GM12891 (cell line): ENCODE measurements around the gene RMDN2. TPM values are rescaled to one million over a fixed set of nuclear protein-coding genes. Genes with fewer than 3 reads are reported as not detected.

Experiments
- DNase-seq: peaks from one replicate; pipeline ENCODE4 v3.0.0; 2011; ENCODE audit warnings: low spot score; ENCODE audit not compliant: insufficient read length
- FAIRE-seq: peaks from 2 replicates; lab custom pipeline; 2011; peaks lifted over from hg19 to GRCh38; lab: Jason Lieb, UNC
- PAX5 ChIP-seq: IDR thresholded peaks from 2 replicates; pipeline ENCODE4 v1.6.1; 2011; ENCODE audit warnings: low read length, moderate library complexity, mild to moderate bottlenecking; ENCODE audit not compliant: insufficient read depth, severe bottlenecking
- POLR2A ChIP-seq: IDR thresholded peaks from 2 replicates; pipeline ENCODE4 v1.6.1; 2011; ENCODE audit warnings: low read depth, low read length, control low read depth
- POLR2AphosphoS5 ChIP-seq: IDR thresholded peaks from 2 replicates; pipeline ENCODE4 v1.6.1; 2011; ENCODE audit warnings: low read depth, low read length, control low read depth
- POU2F2 ChIP-seq: IDR thresholded peaks from 2 replicates; pipeline ENCODE4 v1.6.1; 2011; ENCODE audit warnings: low read depth, mild to moderate bottlenecking, control low read depth, low read length, moderate library complexity
- SPI1 ChIP-seq: IDR thresholded peaks from 2 replicates; pipeline ENCODE4 v1.6.1; 2011; ENCODE audit warnings: low read depth, low read length, control low read depth
- TAF1 ChIP-seq: IDR thresholded peaks from 2 replicates; pipeline ENCODE4 v1.6.1; 2011; ENCODE audit warnings: low read depth, low read length, control low read depth
- polyA plus RNA-seq: library from polyadenylated mRNA; unstranded; fragments of >200 nt; gene quantifications from one replicate; pipeline ENCODE4 v1.2.1, GENCODE V29; 2012; ENCODE audit warnings: low read depth, missing spikeins, inconsistent platforms; ENCODE audit not compliant: missing spikeins

Gene RMDN2, protein sequence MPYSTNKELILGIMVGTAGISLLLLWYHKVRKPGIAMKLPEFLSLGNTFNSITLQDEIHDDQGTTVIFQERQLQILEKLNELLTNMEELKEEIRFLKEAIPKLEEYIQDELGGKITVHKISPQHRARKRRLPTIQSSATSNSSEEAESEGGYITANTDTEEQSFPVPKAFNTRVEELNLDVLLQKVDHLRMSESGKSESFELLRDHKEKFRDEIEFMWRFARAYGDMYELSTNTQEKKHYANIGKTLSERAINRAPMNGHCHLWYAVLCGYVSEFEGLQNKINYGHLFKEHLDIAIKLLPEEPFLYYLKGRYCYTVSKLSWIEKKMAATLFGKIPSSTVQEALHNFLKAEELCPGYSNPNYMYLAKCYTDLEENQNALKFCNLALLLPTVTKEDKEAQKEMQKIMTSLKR
- 10.3 TPM for polyA plus RNA-seq

DNA sequence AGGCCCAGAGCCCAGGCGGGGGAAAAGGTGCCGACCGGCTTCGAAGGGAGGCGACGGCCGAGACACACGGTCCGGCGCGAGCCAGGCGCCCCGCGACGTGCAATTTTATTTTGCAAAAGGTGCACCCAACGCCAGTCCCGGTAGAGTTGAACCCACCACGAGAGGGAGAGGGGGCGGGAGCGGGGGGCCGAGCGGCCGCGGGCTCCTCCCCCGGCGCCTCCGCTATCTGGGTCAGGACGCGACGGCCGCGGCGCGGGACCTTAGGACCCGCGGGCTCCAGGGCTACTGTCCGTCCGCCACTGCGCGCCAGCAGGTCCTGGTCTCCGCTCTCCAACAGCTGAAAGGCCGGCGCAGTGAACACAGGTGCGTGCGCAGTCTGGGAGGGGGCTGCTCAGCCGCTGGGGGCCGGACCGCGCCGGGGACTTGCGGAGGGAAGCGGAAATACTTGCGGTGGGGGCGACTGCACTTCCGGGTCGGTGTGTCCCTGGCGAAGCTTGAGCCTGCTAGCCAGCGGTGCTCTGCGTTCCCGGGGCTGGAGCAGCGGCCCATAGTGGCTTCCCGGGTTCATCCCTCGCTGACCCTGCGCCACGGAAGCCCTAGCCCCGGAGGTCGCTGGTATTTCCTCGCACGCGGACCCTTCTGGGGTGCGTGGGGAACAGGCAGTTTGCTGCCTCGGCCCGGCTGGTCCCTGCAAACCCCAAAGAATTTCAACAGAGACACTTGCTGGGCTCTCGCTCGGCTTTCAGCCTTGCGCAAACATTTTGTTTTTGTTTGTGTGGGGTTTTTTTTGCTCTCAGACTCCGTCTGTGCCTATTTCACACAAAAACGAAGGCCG, at the start of gene RMDN2:
Gene RMDN2 (plus strand): TSS at position 225 of the 835 bp plus-strand sequence. CDS start 3,991 bp downstream, outside the sequence.
- TF ChIP-seq TAF1 (peak; percentile 78), SPI1 (peak; percentile 56), POU2F2 (peak; percentile 78; the same call in 1 of the 2 replicates), POLR2A (peak; percentile 93), PAX5 (no peak), POLR2AphosphoS5 (peak; percentile 90)
- FAIRE-seq (peak; percentile 95), DNase-seq (peak; percentile 71)

DNA sequence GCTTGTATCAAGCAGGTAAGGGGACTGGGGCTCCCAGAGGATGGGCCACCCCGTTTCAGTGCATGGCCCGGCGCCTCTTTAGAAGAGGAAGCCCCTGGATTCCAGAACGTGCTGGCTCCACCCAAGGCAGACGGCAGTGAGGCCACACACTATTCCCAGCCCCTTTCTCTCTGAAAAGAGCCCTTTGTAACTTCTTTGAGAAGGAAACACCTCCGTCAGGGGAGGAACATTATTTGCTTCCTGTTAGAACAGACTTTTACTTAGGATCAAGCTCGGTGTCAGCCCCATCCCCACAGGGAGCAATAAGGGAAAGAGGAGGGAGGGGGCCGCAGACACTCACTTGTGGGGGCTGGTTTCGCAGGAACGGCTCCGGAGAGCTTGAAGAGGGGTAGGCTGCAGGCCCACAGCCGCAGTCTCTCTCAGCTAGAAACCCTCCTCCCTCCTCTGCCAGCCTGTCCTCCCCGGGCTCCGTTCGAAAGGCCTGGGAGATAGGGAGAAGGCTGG, 49.6 kb upstream of the RMDN2 start:
- DNase-seq (no peak), FAIRE-seq (no peak)
- TF ChIP-seq SPI1 (no peak), PAX5 (no peak), POLR2A (no peak), TAF1 (no peak), POLR2AphosphoS5 (no peak), POU2F2 (no peak)

DNA sequence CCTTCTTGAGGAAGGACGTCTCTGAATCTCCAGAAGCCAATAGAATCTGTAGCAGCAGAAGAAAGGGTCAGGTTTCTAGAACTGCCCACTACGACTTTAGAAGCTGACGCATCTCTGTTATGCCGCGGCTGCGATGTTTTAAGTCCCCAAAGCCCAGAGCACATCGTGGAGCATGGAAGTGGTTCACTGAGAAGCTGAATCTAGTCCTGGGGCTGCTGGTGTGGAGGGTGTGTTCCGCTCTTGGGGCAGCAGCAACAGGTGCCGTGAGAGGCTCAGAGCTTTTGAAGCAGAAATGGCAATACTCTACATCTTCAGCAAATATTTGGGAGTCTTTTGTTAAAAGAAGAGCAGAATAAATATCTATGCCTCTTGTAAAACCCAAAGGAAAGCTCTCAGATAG, 48.9 kb upstream of the RMDN2 start:
- no peak for FAIRE-seq
- TF ChIP-seq PAX5 (no peak), TAF1 (no peak), SPI1 (no peak)

DNA sequence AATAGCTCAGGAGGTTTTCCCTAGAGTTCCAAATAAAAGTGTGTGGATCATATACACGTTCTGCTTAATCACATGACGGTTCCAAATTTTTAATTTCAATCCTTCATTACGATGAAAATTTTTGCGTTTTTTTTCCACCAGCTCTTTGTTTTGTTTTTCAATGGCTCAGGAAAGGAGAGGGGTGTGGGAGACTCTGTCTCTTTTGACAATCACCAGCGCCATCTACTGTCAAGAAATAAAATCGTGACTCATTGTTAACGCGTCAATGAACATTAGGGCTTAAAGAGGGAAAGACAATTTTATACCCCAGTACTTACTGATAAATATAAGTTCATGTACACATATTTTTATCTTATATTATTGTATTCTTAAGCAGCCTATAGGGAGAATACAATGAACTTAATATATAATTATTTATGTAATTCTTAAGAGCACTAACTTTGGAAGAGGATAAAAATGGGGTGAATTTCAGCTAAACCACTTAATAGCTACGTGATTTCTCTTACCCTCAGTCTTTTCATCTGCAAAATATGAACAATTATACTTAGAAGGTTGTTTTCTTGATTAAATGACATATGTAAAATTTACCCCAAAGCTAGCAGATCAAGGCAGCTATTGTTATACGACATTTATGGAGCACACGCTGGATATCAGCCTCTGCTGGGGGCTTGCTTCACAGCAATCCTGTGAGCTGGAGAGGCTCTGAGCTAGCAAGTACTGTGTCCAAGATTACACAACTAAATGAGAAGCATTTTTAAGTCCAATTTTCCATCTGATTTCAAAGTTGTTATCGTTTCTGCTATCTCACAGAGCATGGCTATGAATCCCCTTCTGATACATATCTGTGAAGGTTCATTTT, 47.4 kb upstream of the RMDN2 start:
- TF ChIP-seq POLR2A, result no peak
- TF ChIP-seq SPI1, result no peak
- no peak for TF ChIP-seq TAF1
- TF ChIP-seq POLR2AphosphoS5, result no peak
- TF ChIP-seq PAX5, result no peak
- TF ChIP-seq POU2F2, result no peak
- peak; percentile 85 for FAIRE-seq
- no peak for DNase-seq

More for the DNA sequence above, 48.9 kb upstream of the RMDN2 start:
- no peak for DNase-seq

DNA sequence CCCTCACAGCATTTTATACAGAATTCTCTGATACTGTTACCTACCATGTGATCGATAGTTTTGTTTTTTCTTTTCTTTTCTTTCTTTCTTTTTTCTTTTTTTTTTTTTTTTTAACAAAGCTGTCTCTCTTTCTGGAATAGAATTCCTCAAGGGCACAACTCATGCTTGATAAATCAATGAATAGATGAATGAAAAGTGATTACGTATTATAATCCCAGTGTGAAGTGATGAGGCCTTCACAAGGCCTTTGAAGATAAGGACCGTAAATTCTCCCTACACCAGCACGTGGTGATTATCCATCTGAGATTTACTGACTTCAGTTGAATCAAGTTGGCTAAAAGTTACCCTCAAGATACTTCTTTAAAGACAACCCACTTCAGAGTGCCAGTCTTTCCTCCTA, 46.6 kb upstream of the RMDN2 start:
- DNase-seq (no peak), FAIRE-seq (no peak)
- TF ChIP-seq POU2F2 (no peak), PAX5 (no peak), TAF1 (no peak), SPI1 (no peak), POLR2A (no peak), POLR2AphosphoS5 (no peak)

DNA sequence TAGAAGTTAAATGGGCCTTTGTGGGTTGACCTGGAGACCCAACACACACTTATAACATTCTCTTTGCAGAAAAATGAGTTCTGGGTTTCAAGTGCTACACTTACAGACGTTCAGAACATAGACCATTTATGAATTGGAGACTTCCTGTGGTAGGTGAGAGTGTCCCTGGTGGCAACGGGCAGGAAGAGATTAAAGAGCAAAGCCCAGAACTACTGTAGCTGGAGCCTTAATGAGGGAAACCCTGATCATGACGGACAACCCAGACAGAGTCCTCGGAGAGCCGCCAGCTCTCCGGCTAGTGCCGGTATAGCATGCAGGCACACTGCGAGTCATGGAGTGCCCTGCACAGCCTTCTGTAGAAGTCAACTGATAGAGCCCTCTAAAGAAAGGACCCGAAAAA, 44.5 kb upstream of the RMDN2 start:
- TF ChIP-seq PAX5 (no peak), SPI1 (no peak), POLR2A (no peak), TAF1 (no peak), POLR2AphosphoS5 (no peak), POU2F2 (no peak)
- no peak for DNase-seq
- FAIRE-seq, result peak; percentile 50

DNA sequence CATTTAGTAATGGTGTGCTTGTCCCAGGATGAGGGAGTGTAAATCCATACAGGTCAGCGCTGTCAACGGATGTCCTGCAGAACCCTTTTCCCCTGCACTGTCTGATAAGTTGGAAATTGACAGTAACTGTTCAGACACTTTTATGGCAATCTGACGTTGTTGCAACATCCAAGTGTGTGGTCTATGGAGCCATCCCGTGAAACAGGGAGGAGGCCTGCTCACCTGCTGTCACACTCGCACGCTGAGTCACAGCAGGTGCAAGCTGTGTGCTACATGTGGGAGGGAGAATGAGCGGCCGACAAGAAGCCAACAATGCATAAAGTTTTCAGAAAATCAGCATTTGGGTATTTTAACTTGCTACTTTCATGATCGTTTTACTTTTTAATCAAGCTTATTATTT, 43.7 kb upstream of the RMDN2 start:
- TF ChIP-seq SPI1, result no peak
- TF ChIP-seq POLR2A, result no peak
- no peak for TF ChIP-seq TAF1
- TF ChIP-seq POU2F2, result no peak
- no peak for TF ChIP-seq PAX5
- TF ChIP-seq POLR2AphosphoS5, result no peak
- FAIRE-seq, result no peak
- no peak for DNase-seq

DNA sequence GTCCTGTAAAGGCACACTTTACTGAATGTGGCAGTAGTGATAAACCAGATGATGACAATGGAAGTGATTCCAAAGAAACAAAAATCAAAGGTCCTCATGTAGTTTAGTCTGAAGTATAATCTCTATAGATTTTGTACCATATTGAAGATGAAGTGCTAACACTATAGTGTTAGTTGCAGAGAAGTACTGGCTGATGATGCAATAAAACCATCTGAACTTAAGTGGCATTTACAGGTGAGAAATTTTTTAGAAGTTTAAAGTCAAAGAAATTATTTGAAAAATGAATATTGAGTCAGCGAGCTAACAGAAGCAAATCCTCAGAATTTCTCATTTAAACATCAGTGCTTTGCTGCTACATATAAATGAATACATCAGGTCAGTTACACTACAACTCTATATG, 43.1 kb upstream of the RMDN2 start:
- FAIRE-seq (no peak), DNase-seq (no peak)
- TF ChIP-seq POLR2A (no peak), SPI1 (no peak), POLR2AphosphoS5 (no peak), TAF1 (no peak), POU2F2 (no peak), PAX5 (no peak)
